SK-N-SH (cell line): Measurements from ENCODE around the gene CFAP65. TPM values are rescaled to one million over a fixed set of nuclear protein-coding genes. Genes with fewer than 3 reads are reported as not detected.

ENCODE experiments used
- CTCF ChIA-PET: fragments of 300-600, 350-600 bp; formaldehyde crosslinking; extraction: SDS; loops from one replicate; lab custom pipeline; 2021; lab: Yijun Ruan, JAX
- POLR2A ChIA-PET: fragments of 350-600 bp; sonication (Branson Sonifier 250); formaldehyde crosslinking; extraction: SDS; loops from one replicate; lab custom pipeline; 2020; ENCODE audit warnings: antibody characterized with exemption, inconsistent platforms; lab: Yijun Ruan, JAX
- DNase-seq: peaks from one replicate; pipeline ENCODE4 v3.0.0; 2012
- H2AFZ ChIP-seq: fragments of 200-600 bp; sonication (generic); 2 replicates; pipeline ENCODE4 v1.8.1; 2016; ENCODE audit warnings: antibody characterized with exemption, mild to moderate bottlenecking, low read depth
- H3F3A ChIP-seq: fragments of 200-600 bp; sonication (generic); replicated peaks from 2 replicates; pipeline ENCODE3; 2016; ENCODE audit warnings: antibody characterized with exemption, mild to moderate bottlenecking; ENCODE audit not compliant: insufficient read depth
- H3K27ac ChIP-seq, 2 experiments: fragments of 200-500 bp in 1 of 2; fragments of 200-600 bp in 1 of 2; sonication (Bioruptor generic) in 1 of 2; sonication (generic), shearing (Covaris generic) in 1 of 2; 2 replicates each; pipeline versions ENCODE4 v1.5.1 to v1.6.1; 2014 to 2016; ENCODE audit warnings: low read depth in 2 of 2, inconsistent platforms in 1 of 2, low read length in 1 of 2, mild to moderate bottlenecking in 1 of 2, mixed read lengths in 1 of 2
- H3K27me3 ChIP-seq: fragments of 200-600 bp; sonication (generic), shearing (Covaris generic); 2 replicates; pipeline ENCODE4 v1.6.1; 2016; ENCODE audit warnings: mixed run types; ENCODE audit not compliant: insufficient read depth
- H3K36me3 ChIP-seq, 2 experiments: fragments of 200-500 bp in 1 of 2; fragments of 200-600 bp in 1 of 2; sonication (Bioruptor generic) in 1 of 2; sonication (generic) in 1 of 2; replicated peaks in 1 of 2; 2 replicates each; pipeline versions ENCODE3 to v1.5.1; 2014 to 2016; ENCODE audit warnings: low read length in 1 of 2, mild to moderate bottlenecking in 1 of 2; ENCODE audit not compliant: insufficient read depth in 2 of 2, control insufficient read depth in 1 of 2
- H3K4me1 ChIP-seq, 2 experiments: fragments of 200-500 bp in 1 of 2; fragments of 200-600 bp in 1 of 2; sonication (Bioruptor generic) in 1 of 2; sonication (generic), shearing (Covaris generic) in 1 of 2; 2 replicates each; pipeline versions ENCODE4 v1.5.1 to v1.6.1; 2014 to 2016; ENCODE audit warnings: low read depth in 1 of 2, low read length in 1 of 2, mixed run types in 1 of 2; ENCODE audit not compliant: insufficient read depth in 2 of 2, control insufficient read depth in 1 of 2
- H3K4me2 ChIP-seq: fragments of 200-600 bp; sonication (generic), shearing (Covaris generic); 2 replicates; pipeline ENCODE4 v1.6.1; 2017; ENCODE audit warnings: mixed run types
- H3K4me3 ChIP-seq, 2 experiments: fragments of 200-500 bp in 1 of 2; fragments of 200-600 bp in 1 of 2; sonication (Bioruptor generic) in 1 of 2; sonication (generic), shearing (Covaris generic) in 1 of 2; 2 replicates each; pipeline versions ENCODE4 v1.5.1 to v1.8.1; 2014 to 2016; ENCODE audit warnings: low read depth in 2 of 2, inconsistent platforms in 1 of 2, low read length in 1 of 2, mild to moderate bottlenecking in 1 of 2, mixed read lengths in 1 of 2, moderate library complexity in 1 of 2
- H3K79me2 ChIP-seq: fragments of 200-600 bp; sonication (generic); 2 replicates; pipeline ENCODE4 v1.8.1; 2017; ENCODE audit warnings: mild to moderate bottlenecking; ENCODE audit not compliant: insufficient read depth
- H3K9ac ChIP-seq: fragments of 200-600 bp; sonication (generic); 2 replicates; pipeline ENCODE4 v1.6.1; 2017; ENCODE audit warnings: mixed run types
- H3K9me2 ChIP-seq: fragments of 200-600 bp; sonication (generic); 2 replicates; pipeline ENCODE4 v1.6.1; 2017; ENCODE audit warnings: mixed run types
- H3K9me3 ChIP-seq: fragments of 200-600 bp; sonication (generic); 2 replicates; pipeline ENCODE4 v1.6.1; 2017; ENCODE audit warnings: mixed run types, mild to moderate bottlenecking, moderate library complexity
- H4K20me1 ChIP-seq: fragments of 200-600 bp; sonication (generic); 2 replicates; pipeline ENCODE4 v1.6.1; 2017; ENCODE audit warnings: mild to moderate bottlenecking, mixed run types; ENCODE audit not compliant: insufficient read depth
- CHD2 ChIP-seq: fragments of 150-350 bp; IDR thresholded peaks from 2 replicates; pipeline ENCODE4 v1.6.1; 2018; ENCODE audit warnings: low read length; ENCODE audit not compliant: partially characterized antibody
- EP300 ChIP-seq, 2 experiments: IDR thresholded peaks; 2 replicates each; pipeline versions ENCODE4 v1.4.0 to v1.6.1; 2012; ENCODE audit warnings: borderline replicate concordance in 1 of 2, low read depth in 1 of 2, low read length in 1 of 2
- FOSL2 ChIP-seq: IDR thresholded peaks from 2 replicates; pipeline ENCODE4 v1.4.0; 2012; ENCODE audit warnings: low read depth, mild to moderate bottlenecking, moderate library complexity, borderline replicate concordance
- FOXJ3 ChIP-seq: sonication (generic); formaldehyde crosslinking; IDR thresholded peaks from 2 replicates; pipeline ENCODE4 v1.5.1; 2020; ENCODE audit warnings: mild to moderate bottlenecking, missing genetic modification reagents
- FOXM1 ChIP-seq: IDR thresholded peaks from 2 replicates; pipeline ENCODE4 v1.4.0; 2012; ENCODE audit warnings: low read depth, mild to moderate bottlenecking
- GABPA ChIP-seq: IDR thresholded peaks from 2 replicates; pipeline ENCODE4 v1.4.0; 2012; ENCODE audit warnings: low read depth, mild to moderate bottlenecking
- GATA2 ChIP-seq: sonication (generic); formaldehyde crosslinking; IDR thresholded peaks from 2 replicates; pipeline ENCODE4 v1.5.0; 2020; ENCODE audit warnings: mild to moderate bottlenecking, missing genetic modification reagents
- MXI1 ChIP-seq: IDR thresholded peaks from 2 replicates; pipeline ENCODE4 v1.6.1; 2012; ENCODE audit warnings: mild to moderate bottlenecking, low read depth, low read length, improper control_type of control experiment
- NFIC ChIP-seq: IDR thresholded peaks from 2 replicates; pipeline ENCODE4 v1.4.0; 2012; ENCODE audit warnings: borderline replicate concordance
- POLR2AphosphoS5 ChIP-seq: IDR thresholded peaks from 2 replicates; pipeline ENCODE4 v1.6.1; 2012; ENCODE audit warnings: low read depth, low read length
- RAD21 ChIP-seq: IDR thresholded peaks from 2 replicates; pipeline ENCODE4 v1.6.1; 2012; ENCODE audit warnings: mild to moderate bottlenecking, low read length
- RCOR1 ChIP-seq: fragments of 150-350 bp; IDR thresholded peaks from 2 replicates; pipeline ENCODE4 v1.6.1; 2017; ENCODE audit warnings: antibody characterized with exemption, low read length
- RFX5 ChIP-seq: IDR thresholded peaks from 2 replicates; pipeline ENCODE4 v1.6.1; 2012; ENCODE audit warnings: mild to moderate bottlenecking, improper control_type of control experiment, low read length
- RXRA ChIP-seq: IDR thresholded peaks from 2 replicates; pipeline ENCODE4 v1.4.0; 2012; ENCODE audit warnings: low read depth, mild to moderate bottlenecking, borderline replicate concordance
- SIN3A ChIP-seq: IDR thresholded peaks from 2 replicates; pipeline ENCODE4 v1.6.1; 2012; ENCODE audit warnings: low read depth, mild to moderate bottlenecking, low read length, moderate library complexity, borderline replicate concordance
- SMC3 ChIP-seq: IDR thresholded peaks from 2 replicates; pipeline ENCODE4 v1.6.1; 2012; ENCODE audit warnings: low read depth, low read length, improper control_type of control experiment
- TAF1 ChIP-seq: IDR thresholded peaks from 2 replicates; pipeline ENCODE4 v1.6.1; 2012; ENCODE audit warnings: low read depth, mild to moderate bottlenecking, low read length, moderate library complexity, borderline replicate concordance
- TCF12 ChIP-seq: IDR thresholded peaks from 2 replicates; pipeline ENCODE4 v1.4.0; 2012
- TEAD4 ChIP-seq: IDR thresholded peaks from 2 replicates; pipeline ENCODE4 v1.4.0; 2012; ENCODE audit warnings: mild to moderate bottlenecking, borderline replicate concordance; ENCODE audit not compliant: insufficient read depth
- YY1 ChIP-seq: IDR thresholded peaks from 2 replicates; pipeline ENCODE4 v1.4.0; 2012; ENCODE audit warnings: low read depth, mild to moderate bottlenecking
- WGBS: methylation state at CpG from one replicate; pipeline ENCODE4 v1.1.6; 2017; ENCODE audit warnings: low lambda C conversion rate; 5-methylcytosine and 5-hydroxymethylcytosine counted together
- polyA plus RNA-seq, 3 experiments: library from polyadenylated mRNA; depleted of rRNA; stranded (reverse); fragments of >200 nt; gene quantifications; 2 replicates each; pipeline ENCODE4 v1.2.3, GENCODE V29; 2012
- TF ChIP-seq, protein P1 (sequence below): fragments of 150-350 bp; IDR thresholded peaks from 2 replicates; pipeline ENCODE4 v1.6.1; 2017; ENCODE audit warnings: antibody characterized with exemption, low read length, low read depth, borderline replicate concordance
- TF ChIP-seq, protein P2 (sequence below): fragments of 150-350 bp; IDR thresholded peaks from 2 replicates; pipeline ENCODE4 v1.6.1; 2016; ENCODE audit warnings: mild to moderate bottlenecking, low read depth, low read length
- TF ChIP-seq, protein P3 (sequence below): IDR thresholded peaks from 2 replicates; pipeline ENCODE4 v1.4.0; 2012; ENCODE audit warnings: low read depth, borderline replicate concordance

The CFAP65 gene
- polyA plus RNA-seq, 1 of the 3 experiments (the other 2 are of a cell fraction) = 0.95 TPM

DNA sequence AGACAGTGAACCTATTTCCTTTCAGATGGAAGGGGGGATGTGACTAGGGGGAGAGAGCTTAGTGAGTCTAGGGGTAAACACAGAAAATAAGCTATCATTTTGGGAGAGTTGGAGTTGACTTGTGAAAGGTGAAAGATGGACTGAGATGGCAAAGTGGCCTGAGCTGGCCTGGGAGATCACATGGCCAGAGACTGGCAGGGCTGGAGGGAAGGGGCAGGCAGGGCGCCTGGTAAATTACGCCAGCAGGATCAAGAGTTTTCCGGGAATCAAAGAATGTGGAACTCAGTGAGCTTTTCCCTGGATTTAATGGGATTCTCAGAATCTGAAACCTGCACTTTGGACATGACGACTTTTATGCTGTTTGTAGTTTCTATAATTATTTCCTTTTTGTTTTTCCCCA, 841 bp upstream of the CFAP65 start:
- no peaks in the 10 kb centered on the region for H4K20me1 ChIP-seq
- no peak for DNase-seq
- no peaks in the 10 kb centered on the region for H3K36me3 ChIP-seq
- WGBS = 60% methylated on average over 4 of the region's 4 CpGs
- POLR2A ChIA-PET = no interaction called here
- TF ChIP-seq MXI1 (no peak), RXRA (no peak), YY1 (no peak), RAD21 (no peak), TAF1 (no peak), GATA2 (no peak), RCOR1 (no peak), SMC3 (no peak), NFIC (no peak), CHD2 (no peak), TCF12 (no peak), FOSL2 (no peak), EP300 (IDR thresholded peaks at IDR 0.05; ENCODE audit: borderline replicate concordance in 1 of 2, low read depth in 1 of 2, low read length in 1 of 2) (no peak)
- TF ChIP-seq, protein P1, sequence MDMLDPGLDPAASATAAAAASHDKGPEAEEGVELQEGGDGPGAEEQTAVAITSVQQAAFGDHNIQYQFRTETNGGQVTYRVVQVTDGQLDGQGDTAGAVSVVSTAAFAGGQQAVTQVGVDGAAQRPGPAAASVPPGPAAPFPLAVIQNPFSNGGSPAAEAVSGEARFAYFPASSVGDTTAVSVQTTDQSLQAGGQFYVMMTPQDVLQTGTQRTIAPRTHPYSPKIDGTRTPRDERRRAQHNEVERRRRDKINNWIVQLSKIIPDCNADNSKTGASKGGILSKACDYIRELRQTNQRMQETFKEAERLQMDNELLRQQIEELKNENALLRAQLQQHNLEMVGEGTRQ = no peak
- TF ChIP-seq, protein P2, sequence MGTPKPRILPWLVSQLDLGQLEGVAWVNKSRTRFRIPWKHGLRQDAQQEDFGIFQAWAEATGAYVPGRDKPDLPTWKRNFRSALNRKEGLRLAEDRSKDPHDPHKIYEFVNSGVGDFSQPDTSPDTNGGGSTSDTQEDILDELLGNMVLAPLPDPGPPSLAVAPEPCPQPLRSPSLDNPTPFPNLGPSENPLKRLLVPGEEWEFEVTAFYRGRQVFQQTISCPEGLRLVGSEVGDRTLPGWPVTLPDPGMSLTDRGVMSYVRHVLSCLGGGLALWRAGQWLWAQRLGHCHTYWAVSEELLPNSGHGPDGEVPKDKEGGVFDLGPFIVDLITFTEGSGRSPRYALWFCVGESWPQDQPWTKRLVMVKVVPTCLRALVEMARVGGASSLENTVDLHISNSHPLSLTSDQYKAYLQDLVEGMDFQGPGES = no peak
- TF ChIP-seq, all 33 proteins: peak for 0
- Histone ChIP-seq H2AFZ (0 out of 2 replicates have a peak overlapping the region, but pooled peaks have one; percentile 67), H3K79me2 (no peaks in the 10 kb centered on the region), H3K4me2 (no peak overlapping the region), H3K27ac (no peak overlapping the region), H3K9ac (no peak overlapping the region), H3K27me3 (no peaks in the 10 kb centered on the region), H3K9me3 (no peaks in the 10 kb centered on the region), H3K4me3 (no peak overlapping the region), H3F3A (no peaks in the 10 kb centered on the region), H3K4me1 (peaks cover 4 to 6% of the 10 kb centered on the region in 2 experiments; a peak in 1 of 4 replicates), H3K9me2 (no peaks in the 10 kb centered on the region)
- CTCF ChIA-PET = interaction anchor here (0.6 to 6.7 kb wide), 13 partner anchors 13 to 1124 kb away, joined by 3 to 64 read pairs (median 6); no protein-coding TSS in a partner anchor

DNA sequence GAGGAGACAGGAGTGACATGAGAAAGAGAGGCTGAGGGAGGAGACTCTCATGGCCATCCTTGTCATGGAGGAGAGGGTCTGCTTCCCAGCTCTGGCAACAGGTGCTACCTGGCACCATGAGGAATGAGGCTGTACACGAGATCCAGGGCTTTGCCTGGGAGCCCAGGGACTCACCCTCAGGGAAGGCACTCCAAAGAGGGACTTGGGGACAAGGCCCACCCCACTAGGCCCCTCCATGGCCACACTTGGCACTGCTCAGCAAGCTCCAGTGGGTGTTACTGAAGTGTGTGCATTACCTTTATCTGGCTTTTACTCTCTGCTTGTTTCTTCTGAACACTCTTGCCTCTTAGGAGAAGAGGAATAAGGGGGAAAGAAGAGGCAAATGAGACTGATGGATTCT, 2.7 kb downstream of the CFAP65 start:
- CTCF ChIA-PET = interaction anchor here (0.6 to 6.7 kb wide), 5 partner anchors 10 to 80 kb away, joined by 3 to 64 read pairs (median 4); no protein-coding TSS in a partner anchor
- H4K20me1 ChIP-seq = no peaks in the 10 kb centered on the region
- no peak overlapping the region for H3K4me3 ChIP-seq
- no peaks in the 10 kb centered on the region for H3K27me3 ChIP-seq
- POLR2A ChIA-PET = no interaction called here
- H3K9me2 ChIP-seq = no peaks in the 10 kb centered on the region
- no peak overlapping the region for H3K4me2 ChIP-seq
- no peak overlapping the region for H2AFZ ChIP-seq
- no peaks in the 10 kb centered on the region for H3K36me3 ChIP-seq
- H3K79me2 ChIP-seq = no peaks in the 10 kb centered on the region
- peaks cover 4 to 6% of the 10 kb centered on the region in 2 experiments; a peak in 1 of 4 replicates for H3K4me1 ChIP-seq
- no peak for DNase-seq
- H3K9ac ChIP-seq = no peak overlapping the region
- H3K9me3 ChIP-seq = no peaks in the 10 kb centered on the region
- no peak overlapping the region for H3K27ac ChIP-seq
- WGBS = no CpG with 5 or more reads among the region's 1 CpG
- no peaks in the 10 kb centered on the region for H3F3A ChIP-seq
- no peak for TF ChIP-seq RFX5
- no peak for TF ChIP-seq SMC3
- TF ChIP-seq, protein P1 = no peak
- no peak for TF ChIP-seq MXI1
- no peak for TF ChIP-seq FOXM1
- TF ChIP-seq FOSL2 = no peak
- no peak for TF ChIP-seq FOXJ3 (CRISPR knock-in tag)
- TF ChIP-seq POLR2AphosphoS5 = no peak
- TF ChIP-seq NFIC = no peak
- no peak for TF ChIP-seq RAD21
- TF ChIP-seq GABPA = no peak
- TF ChIP-seq RXRA = no peak
- TF ChIP-seq, protein P3, sequence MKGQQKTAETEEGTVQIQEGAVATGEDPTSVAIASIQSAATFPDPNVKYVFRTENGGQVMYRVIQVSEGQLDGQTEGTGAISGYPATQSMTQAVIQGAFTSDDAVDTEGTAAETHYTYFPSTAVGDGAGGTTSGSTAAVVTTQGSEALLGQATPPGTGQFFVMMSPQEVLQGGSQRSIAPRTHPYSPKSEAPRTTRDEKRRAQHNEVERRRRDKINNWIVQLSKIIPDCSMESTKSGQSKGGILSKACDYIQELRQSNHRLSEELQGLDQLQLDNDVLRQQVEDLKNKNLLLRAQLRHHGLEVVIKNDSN = no peak
- TF ChIP-seq EP300 (IDR thresholded peaks at IDR 0.05; ENCODE audit: borderline replicate concordance in 1 of 2, low read depth in 1 of 2, low read length in 1 of 2) = no peak
- no peak for TF ChIP-seq TEAD4
- no peak for TF ChIP-seq SIN3A
- TF ChIP-seq TAF1 = no peak
- TF ChIP-seq, protein P2 = no peak
